ENCODE measurements around the gene ZSCAN10. TPM values are rescaled to one million over a fixed set of nuclear protein-coding genes. Genes with fewer than 3 reads are reported as not detected.
"Not testable (repeated sequence)": the region's sequence is repeated elsewhere in the genome, so short reads cannot be mapped to it uniquely, and the experiment has no call there.

The ZSCAN10 gene
- total and polyA plus RNA-seq, 2 donors (not counting 1 experiment from before 2014, with no cell fraction given): 0.02 TPM; not detected in 1

DNA sequence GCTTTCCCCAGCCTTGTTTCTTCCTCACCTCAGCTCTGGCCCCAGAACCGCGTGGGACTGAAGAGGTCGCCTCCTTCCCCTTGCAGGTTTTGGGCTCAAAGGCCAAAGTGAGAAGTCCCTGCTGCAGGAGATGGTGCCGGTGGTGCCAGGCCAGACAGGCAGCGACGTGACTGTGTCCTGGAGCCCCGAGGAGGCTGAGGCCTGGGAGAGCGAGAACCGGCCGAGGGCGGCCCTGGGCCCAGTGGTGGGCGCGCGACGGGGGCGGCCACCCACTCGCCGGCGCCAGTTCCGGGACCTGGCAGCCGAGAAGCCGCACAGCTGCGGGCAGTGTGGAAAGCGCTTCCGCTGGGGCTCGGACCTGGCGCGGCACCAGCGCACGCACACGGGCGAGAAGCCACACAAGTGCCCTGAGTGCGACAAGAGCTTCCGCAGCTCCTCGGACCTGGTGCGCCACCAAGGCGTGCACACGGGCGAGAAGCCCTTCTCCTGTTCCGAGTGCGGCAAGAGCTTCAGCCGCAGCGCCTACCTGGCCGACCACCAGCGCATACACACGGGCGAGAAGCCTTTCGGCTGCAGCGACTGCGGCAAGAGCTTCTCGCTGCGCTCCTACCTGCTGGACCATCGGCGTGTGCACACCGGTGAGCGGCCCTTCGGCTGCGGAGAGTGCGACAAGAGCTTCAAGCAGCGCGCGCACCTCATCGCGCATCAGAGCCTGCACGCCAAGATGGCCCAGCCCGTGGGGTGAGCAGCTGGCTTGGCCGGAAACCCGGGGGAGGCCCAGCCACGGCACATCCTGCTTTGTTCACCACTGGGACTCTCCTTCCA, 41.7 kb upstream of the ZSCAN10 start:
- DNase-seq (ENCODE audit: low read depth in 2 of 2): no peak
- H3K9ac ChIP-seq (ENCODE audit: insufficient read depth, low read length): no peak overlapping the region
- TF ChIP-seq, protein P1, sequence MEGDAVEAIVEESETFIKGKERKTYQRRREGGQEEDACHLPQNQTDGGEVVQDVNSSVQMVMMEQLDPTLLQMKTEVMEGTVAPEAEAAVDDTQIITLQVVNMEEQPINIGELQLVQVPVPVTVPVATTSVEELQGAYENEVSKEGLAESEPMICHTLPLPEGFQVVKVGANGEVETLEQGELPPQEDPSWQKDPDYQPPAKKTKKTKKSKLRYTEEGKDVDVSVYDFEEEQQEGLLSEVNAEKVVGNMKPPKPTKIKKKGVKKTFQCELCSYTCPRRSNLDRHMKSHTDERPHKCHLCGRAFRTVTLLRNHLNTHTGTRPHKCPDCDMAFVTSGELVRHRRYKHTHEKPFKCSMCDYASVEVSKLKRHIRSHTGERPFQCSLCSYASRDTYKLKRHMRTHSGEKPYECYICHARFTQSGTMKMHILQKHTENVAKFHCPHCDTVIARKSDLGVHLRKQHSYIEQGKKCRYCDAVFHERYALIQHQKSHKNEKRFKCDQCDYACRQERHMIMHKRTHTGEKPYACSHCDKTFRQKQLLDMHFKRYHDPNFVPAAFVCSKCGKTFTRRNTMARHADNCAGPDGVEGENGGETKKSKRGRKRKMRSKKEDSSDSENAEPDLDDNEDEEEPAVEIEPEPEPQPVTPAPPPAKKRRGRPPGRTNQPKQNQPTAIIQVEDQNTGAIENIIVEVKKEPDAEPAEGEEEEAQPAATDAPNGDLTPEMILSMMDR (conservative IDR thresholded peaks at IDR 0.05 in 1 of 2, IDR thresholded peaks at IDR 0.05 in 1 of 2; ENCODE audit: low read depth in 1 of 2, low read length in 2 of 2): no peak
- TF ChIP-seq EZH2 (IDR thresholded peaks at IDR 0.05; ENCODE audit: low read length, missing control alignments): no peak
- H3K9me3 ChIP-seq (ENCODE audit: control insufficient read depth, insufficient read depth, low read depth, low read length): no peaks in the 10 kb centered on the region
- H3K27ac ChIP-seq (ENCODE audit: insufficient read depth, low read length): no peak overlapping the region
- no peaks in the 10 kb centered on the region for H3K79me2 ChIP-seq (ENCODE audit: control insufficient read depth, insufficient read depth, low read length)
- H3K4me1 ChIP-seq (ENCODE audit: control insufficient read depth, extremely low read depth, insufficient read depth, low read length): no peaks in the 10 kb centered on the region
- H3K4me2 ChIP-seq (ENCODE audit: extremely low read depth, insufficient read depth, low read length): no peak overlapping the region
- H3K27me3 ChIP-seq (ENCODE audit: control insufficient read depth, insufficient read depth, low read length): no peaks in the 10 kb centered on the region
- no peaks in the 10 kb centered on the region for H4K20me1 ChIP-seq (ENCODE audit: control insufficient read depth, extremely low read depth, insufficient read depth, low read length)
- H3K4me3 ChIP-seq (replicated peaks in 1 of 4; ENCODE audit: control extremely low read depth in 1 of 4, insufficient read depth in 1 of 4, low read depth in 3 of 4, low read length in 4 of 4): no peak overlapping the region
- peaks cover 13% of the 10 kb centered on the region for H3K36me3 ChIP-seq (ENCODE audit: control insufficient read depth, insufficient read depth, low read length)
- H2AFZ ChIP-seq (ENCODE audit: low read length): no peak overlapping the region

DNA sequence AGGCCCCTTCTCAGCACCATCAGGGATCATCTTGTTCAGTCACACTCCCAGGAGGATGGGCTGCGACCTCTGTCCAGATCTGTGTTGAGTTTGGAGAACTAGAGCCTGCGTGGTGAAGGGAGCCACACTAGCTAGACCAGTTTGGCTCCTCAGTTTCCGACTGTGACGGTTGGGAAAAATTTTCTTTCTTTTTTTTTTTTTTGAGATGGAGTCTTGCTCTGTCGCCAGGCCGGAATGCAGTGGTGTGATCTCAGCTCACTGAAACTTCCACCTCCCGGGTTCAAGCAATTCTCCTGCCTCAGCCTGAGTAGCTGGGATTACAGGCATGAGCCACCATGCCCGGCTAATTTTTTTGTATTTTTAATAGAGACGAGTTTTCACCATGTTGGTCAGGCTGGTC, 40.5 kb upstream of the ZSCAN10 start:
- H3K4me2 ChIP-seq (ENCODE audit: extremely low read depth, insufficient read depth, low read length); H3K27ac ChIP-seq (ENCODE audit: insufficient read depth, low read length); DNase-seq (ENCODE audit: low read depth in 2 of 2); H3K9ac ChIP-seq (ENCODE audit: insufficient read depth, low read length); H3K27me3 ChIP-seq (ENCODE audit: control insufficient read depth, insufficient read depth, low read length); H2AFZ ChIP-seq (ENCODE audit: low read length); H4K20me1 ChIP-seq (ENCODE audit: control insufficient read depth, extremely low read depth, insufficient read depth, low read length); H3K4me1 ChIP-seq (ENCODE audit: control insufficient read depth, extremely low read depth, insufficient read depth, low read length); H3K4me3 ChIP-seq (replicated peaks in 1 of 4; ENCODE audit: control extremely low read depth in 1 of 4, insufficient read depth in 1 of 4, low read depth in 3 of 4, low read length in 4 of 4); H3K9me3 ChIP-seq (ENCODE audit: control insufficient read depth, insufficient read depth, low read depth, low read length); H3K79me2 ChIP-seq (ENCODE audit: control insufficient read depth, insufficient read depth, low read length): not testable (repeated sequence)
- H3K36me3 ChIP-seq (ENCODE audit: control insufficient read depth, insufficient read depth, low read length): peaks cover 13% of the 10 kb centered on the region

DNA sequence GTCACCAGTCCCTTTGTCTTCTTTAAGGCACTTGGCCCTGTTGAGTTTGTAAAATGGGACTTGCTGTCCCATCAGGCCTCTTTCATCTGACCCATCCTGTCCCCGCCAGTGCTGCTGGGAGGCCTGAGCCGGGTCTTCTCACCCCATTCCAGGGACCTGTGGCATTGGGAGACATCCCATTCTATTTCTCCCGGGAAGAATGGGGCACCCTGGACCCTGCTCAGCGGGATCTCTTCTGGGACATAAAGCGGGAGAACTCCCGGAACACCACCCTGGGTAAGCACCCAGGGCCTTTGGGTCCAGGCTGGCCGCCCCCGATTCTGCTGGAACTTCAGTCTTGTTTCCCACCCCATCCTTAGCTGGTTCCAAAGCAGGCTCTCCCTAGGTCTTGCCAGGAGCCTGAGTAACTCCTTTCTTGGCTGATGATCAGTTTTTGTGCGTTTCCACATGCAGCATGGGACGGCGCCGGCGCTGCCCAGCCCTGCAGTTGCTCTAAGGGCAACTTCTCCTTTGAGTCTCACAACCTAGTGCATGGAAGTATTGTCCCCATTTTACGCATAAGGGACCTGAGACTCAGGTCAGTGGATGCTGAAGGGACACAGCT, 39.8 kb upstream of the ZSCAN10 start:
- Histone ChIP-seq H2AFZ (ENCODE audit: low read length) (no peak overlapping the region), H3K9me3 (ENCODE audit: control insufficient read depth, insufficient read depth, low read depth, low read length) (no peaks in the 10 kb centered on the region), H3K27ac (ENCODE audit: insufficient read depth, low read length) (no peak overlapping the region), H3K4me2 (ENCODE audit: extremely low read depth, insufficient read depth, low read length) (no peak overlapping the region), H3K4me1 (ENCODE audit: control insufficient read depth, extremely low read depth, insufficient read depth, low read length) (no peaks in the 10 kb centered on the region), H4K20me1 (ENCODE audit: control insufficient read depth, extremely low read depth, insufficient read depth, low read length) (no peaks in the 10 kb centered on the region), H3K79me2 (ENCODE audit: control insufficient read depth, insufficient read depth, low read length) (peaks cover 11% of the 10 kb centered on the region), H3K27me3 (ENCODE audit: control insufficient read depth, insufficient read depth, low read length) (no peaks in the 10 kb centered on the region), H3K9ac (ENCODE audit: insufficient read depth, low read length) (no peak overlapping the region), H3K36me3 (ENCODE audit: control insufficient read depth, insufficient read depth, low read length) (peaks cover 13% of the 10 kb centered on the region), H3K4me3 (replicated peaks in 1 of 4; ENCODE audit: control extremely low read depth in 1 of 4, insufficient read depth in 1 of 4, low read depth in 3 of 4, low read length in 4 of 4) (no peak overlapping the region)
- DNase-seq (ENCODE audit: low read depth in 2 of 2): no peak
- TF ChIP-seq, protein P1 (conservative IDR thresholded peaks at IDR 0.05 in 1 of 2, IDR thresholded peaks at IDR 0.05 in 1 of 2; ENCODE audit: low read depth in 1 of 2, low read length in 2 of 2): no peak
- TF ChIP-seq EZH2 (IDR thresholded peaks at IDR 0.05; ENCODE audit: low read length, missing control alignments): no peak
